GM23338 (cell line): ENCODE data around the gene TEX14.

Source experiments
- EZH2phosphoT487 ChIP-seq: fragments of 200-600 bp; sonication (generic); IDR thresholded peaks from one replicate; pipeline ENCODE4 v1.8.1; 2018; ENCODE audit warnings: antibody characterized with exemption; ENCODE audit not compliant: unreplicated experiment
- JUNB ChIP-seq: IDR thresholded peaks from one replicate; pipeline ENCODE4 v1.6.1; 2016; ENCODE audit warnings: antibody characterized with exemption; ENCODE audit not compliant: unreplicated experiment
- POLR2AphosphoS5 ChIP-seq: IDR thresholded peaks from 2 replicates; pipeline ENCODE4 v1.6.1; 2016; ENCODE audit warnings: antibody characterized with exemption, low read depth
- TF ChIP-seq, protein P1 (sequence below), 2 experiments: fragments of 200-600 bp in 1 of 2; sonication (generic) in 1 of 2; conservative IDR thresholded peaks; 2 replicates each; pipeline versions ENCODE4 v1.5.1 to v1.6.1; 2016 to 2017; ENCODE audit warnings: antibody characterized with exemption in 2 of 2, low read depth in 2 of 2, mild to moderate bottlenecking in 2 of 2, moderate library complexity in 1 of 2

DNA sequence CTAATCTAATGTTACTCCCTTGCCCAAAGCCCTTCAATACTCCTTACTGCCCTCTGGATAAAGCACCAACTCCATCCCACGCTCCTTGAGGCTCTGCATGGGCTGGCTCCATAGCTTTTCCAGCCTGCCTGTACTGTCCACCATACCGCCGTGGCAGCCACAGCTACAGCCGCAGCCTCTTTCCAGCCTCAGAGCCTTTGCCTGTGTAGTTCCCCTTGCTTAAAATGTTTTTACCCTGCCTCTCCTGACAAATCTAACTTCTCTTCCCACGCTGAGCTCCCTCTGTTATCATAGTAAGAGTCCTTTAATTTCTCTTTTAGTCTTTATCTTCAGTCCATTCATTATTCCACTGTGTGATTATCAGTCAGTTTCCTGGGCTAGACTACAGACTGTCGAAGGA lies 22.0 kb downstream of the TEX14 start:
- TF ChIP-seq POLR2AphosphoS5, result no peak
- TF ChIP-seq, protein P1, sequence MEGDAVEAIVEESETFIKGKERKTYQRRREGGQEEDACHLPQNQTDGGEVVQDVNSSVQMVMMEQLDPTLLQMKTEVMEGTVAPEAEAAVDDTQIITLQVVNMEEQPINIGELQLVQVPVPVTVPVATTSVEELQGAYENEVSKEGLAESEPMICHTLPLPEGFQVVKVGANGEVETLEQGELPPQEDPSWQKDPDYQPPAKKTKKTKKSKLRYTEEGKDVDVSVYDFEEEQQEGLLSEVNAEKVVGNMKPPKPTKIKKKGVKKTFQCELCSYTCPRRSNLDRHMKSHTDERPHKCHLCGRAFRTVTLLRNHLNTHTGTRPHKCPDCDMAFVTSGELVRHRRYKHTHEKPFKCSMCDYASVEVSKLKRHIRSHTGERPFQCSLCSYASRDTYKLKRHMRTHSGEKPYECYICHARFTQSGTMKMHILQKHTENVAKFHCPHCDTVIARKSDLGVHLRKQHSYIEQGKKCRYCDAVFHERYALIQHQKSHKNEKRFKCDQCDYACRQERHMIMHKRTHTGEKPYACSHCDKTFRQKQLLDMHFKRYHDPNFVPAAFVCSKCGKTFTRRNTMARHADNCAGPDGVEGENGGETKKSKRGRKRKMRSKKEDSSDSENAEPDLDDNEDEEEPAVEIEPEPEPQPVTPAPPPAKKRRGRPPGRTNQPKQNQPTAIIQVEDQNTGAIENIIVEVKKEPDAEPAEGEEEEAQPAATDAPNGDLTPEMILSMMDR (conservative IDR thresholded peaks at IDR 0.05; ENCODE audit: low read depth in 2 of 2), result no peak
- no peak for TF ChIP-seq JUNB
- no peak for TF ChIP-seq EZH2phosphoT487
